ENCODE data around the gene PHKG2. TPM values are rescaled to one million over a fixed set of nuclear protein-coding genes. Genes with fewer than 3 reads are reported as not detected.

The PHKG2 gene
- total RNA-seq, 1 experiment from 2014 or later, result 30.9 TPM

- DNase-seq (ENCODE audit: low read depth), result peak; percentile 78
These were observed 27.4 kb downstream of the PHKG2 start for GRCh38 chr16:30775392-30776188.

GRCh38 chr16:30777591-30778297 lies 29.5 kb downstream of the PHKG2 start:
- DNase-seq (ENCODE audit: low read depth), result peak; percentile 21

GRCh38 chr16:30778549-30779244 lies 30.5 kb downstream of the PHKG2 start:
- no peak for DNase-seq (ENCODE audit: low read depth)

GRCh38 chr16:30779596-30779995 lies 31.4 kb downstream of the PHKG2 start:
- no peak for DNase-seq (ENCODE audit: low read depth)

- no peak for DNase-seq (ENCODE audit: low read depth)
These were observed 31.8 kb downstream of the PHKG2 start for GRCh38 chr16:30780021-30780420.

- no peak for DNase-seq (ENCODE audit: low read depth)
These were observed 32.3 kb downstream of the PHKG2 start for GRCh38 chr16:30780549-30780948.

GRCh38 chr16:30782486-30783279 lies 34.5 kb downstream of the PHKG2 start:
- DNase-seq (ENCODE audit: low read depth), result no peak

GRCh38 chr16:30783280-30784109 lies 35.3 kb downstream of the PHKG2 start:
- no peak for DNase-seq (ENCODE audit: low read depth)

- DNase-seq (ENCODE audit: low read depth), result no peak
These were observed 36.0 kb downstream of the PHKG2 start for GRCh38 chr16:30784215-30784614.

GRCh38 chr16:30785126-30786106 lies 37.2 kb downstream of the PHKG2 start:
- DNase-seq (ENCODE audit: low read depth), result no peak

GRCh38 chr16:30786115-30786935 lies 38.1 kb downstream of the PHKG2 start:
- DNase-seq (ENCODE audit: low read depth), result peak; percentile 63

- peak; percentile 74 for DNase-seq (ENCODE audit: low read depth)
These were observed 38.8 kb downstream of the PHKG2 start, which contains the start of gene ZNF629 for GRCh38 chr16:30786936-30787612. Gene ZNF629, minus strand, starts transcription at chr16:30787205. Its CDS starts 2,723 bp downstream, at chr16:30784482.

- no peak for DNase-seq (ENCODE audit: low read depth)
These were observed 39.6 kb downstream of the PHKG2 start for GRCh38 chr16:30787613-30788378.

- no peak for DNase-seq (ENCODE audit: low read depth)
These were observed 45.4 kb downstream of the PHKG2 start for GRCh38 chr16:30793508-30794069.

- no peak for DNase-seq (ENCODE audit: low read depth)
These were observed 46.4 kb downstream of the PHKG2 start for GRCh38 chr16:30794634-30795033.

GRCh38 chr16:30797670-30798309 lies 49.6 kb downstream of the PHKG2 start:
- DNase-seq (ENCODE audit: low read depth), result no peak
